GM21381 (cell line): ENCODE measurements around the gene PSD4.

Experiments
- ATAC-seq: cut with Tn5 transposase; IDR thresholded peaks from one replicate; pipeline ENCODE4 v1.9.1; 2021; ENCODE audit warnings: mild to moderate bottlenecking, moderate library complexity; ENCODE audit not compliant: unreplicated experiment

PSD4 gene

GRCh38 chr2:113203217-113203530 lies 29.4 kb downstream of the PSD4 start:
- ATAC-seq: no peak

DNA sequence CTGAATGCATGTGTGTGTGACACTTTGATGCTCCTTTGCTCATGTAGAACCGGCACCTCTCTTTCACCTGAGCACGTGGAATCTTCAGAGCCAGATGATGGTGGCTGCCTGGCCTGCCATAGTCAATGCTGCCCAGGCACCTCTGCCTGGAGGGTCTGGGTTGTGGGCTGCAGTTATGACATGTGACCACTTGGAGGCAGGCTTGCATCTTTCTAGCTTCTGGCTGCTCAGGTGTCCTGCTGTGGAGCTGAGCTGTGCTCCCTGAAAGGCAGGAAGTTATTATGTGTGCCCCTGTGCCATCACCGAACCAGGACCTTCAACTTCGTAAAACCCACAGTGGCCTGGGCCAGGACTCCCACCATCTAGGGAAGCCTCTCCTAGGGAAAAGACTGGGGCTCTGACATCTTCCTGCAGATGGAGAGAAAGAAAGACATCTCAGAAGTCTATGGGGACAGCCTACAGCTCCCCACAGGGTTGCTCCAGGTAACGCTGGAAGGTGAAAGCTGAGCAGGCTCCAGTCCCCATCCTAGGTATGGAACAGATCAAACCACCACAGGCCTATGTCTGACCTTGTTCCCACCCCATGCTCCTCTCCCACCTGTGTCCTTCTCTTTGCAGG lies 30.2 kb downstream of the PSD4 start:
- peak; percentile 77 for ATAC-seq

DNA sequence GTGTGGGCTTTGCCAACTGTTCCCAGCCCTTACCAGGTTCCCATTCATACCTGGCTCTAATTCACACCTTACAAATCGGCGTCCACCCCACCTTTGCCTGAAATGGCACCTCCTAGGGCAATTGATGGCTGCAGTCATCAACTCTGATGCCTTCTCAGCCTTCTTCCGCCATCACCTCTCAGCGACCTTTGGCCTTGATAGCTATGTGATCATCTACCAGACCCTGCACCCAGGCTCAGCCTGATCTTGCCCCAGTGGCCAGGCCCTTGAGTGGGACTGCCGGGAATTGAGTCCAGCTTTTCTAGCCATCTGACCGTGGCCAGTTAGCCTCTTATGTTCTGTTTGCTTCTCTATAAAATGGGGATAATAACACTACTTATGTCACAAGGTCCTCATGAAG lies 32.5 kb downstream of the PSD4 start:
- ATAC-seq: no peak

DNA sequence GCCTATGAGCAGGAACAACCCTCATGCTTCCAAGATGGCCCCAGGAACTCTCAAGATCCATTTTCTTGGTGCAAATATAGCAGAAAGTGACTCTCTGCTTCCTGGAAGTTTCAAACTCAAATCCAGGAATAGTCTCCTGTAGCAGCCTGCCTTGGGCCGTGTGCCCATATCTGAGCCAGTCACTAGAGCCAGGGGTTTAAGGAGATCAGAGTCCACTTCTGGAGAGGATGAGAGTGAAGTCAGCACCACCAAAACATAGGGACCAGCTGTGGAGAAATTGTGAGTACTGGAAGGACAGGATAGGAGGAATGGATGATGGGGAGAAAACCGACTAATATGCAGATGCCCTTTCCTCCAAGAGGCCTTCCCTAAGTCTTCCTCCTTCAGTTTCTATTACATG lies 33.2 kb downstream of the PSD4 start:
- ATAC-seq: no peak

GRCh38 chr2:113208396-113208795 lies 34.6 kb downstream of the PSD4 start:
- no peak for ATAC-seq

DNA sequence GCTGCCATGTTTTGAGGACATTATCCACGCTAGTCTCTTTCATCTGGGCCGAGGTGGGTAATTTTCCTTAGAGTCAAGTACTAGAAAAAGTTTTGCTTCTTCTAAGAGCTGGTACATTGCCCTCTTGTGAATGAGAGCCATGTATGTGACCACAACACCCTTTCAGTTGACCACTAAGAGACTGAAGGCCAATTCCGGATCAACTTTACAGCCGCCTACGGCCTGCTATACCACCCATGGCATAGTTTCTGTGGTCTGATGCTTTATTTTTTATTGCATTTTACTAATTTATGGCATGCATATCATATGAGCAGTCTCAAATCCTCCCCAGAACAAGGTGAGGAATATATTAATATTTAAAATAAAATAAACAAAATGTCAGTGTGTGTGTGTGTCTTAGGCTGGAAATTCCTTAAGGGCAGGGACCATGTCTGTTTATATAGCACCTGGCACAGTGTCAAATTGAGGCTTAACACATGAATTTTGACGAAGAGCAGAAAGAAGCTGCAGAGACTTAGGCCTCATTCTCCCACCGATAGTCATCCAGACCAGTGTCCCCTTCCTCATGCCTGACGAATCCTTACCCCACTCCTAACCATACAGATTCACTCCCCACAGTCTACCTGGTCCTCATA lies 35.4 kb downstream of the PSD4 start:
- no peak for ATAC-seq

GRCh38 chr2:113209646-113210171 lies 35.9 kb downstream of the PSD4 start:
- ATAC-seq: no peak

DNA sequence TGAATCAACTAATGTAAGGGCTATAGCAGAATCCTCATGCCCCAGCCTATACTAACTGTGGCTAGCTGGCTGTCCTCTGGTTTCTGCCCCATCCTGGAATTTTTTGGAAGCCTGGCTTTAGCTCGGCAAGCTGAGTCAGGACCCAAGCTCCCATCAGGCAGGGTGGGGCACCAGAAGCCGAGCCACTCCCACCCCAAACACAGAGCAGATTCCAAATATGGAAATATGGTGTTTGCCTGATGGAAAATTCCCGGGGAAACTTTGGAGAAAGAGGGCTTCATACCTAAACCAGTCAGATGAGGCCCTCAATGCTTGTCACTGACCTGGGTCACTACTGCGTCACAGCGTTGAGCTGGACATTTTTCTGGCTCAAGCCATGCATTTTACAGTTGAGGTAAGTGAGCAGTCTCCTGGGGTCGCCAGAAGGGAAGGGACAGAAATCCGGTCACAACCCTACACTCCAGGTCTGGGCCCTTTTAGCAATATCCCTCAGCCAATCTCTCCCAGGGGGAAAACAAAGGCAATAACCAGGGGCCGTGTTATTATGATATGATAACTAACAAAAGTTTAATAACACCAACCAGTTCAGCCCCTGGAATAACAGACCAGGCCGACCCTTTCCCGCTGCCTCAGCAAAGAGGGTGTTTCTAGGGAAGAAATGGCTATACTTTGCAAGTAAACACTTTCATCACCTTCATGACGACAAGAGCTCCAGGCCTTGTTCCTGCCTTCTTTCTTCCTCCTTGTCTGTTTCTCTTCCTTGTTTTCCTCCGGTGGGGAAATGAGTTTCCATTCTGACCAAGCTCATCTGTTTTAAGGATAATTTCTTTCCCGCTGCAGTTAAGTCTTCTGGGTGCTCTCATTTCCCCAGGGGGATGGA lies 37.7 kb downstream of the PSD4 start:
- ATAC-seq: no peak

GRCh38 chr2:113212245-113213060 lies 38.7 kb downstream of the PSD4 start:
- ATAC-seq: no peak

DNA sequence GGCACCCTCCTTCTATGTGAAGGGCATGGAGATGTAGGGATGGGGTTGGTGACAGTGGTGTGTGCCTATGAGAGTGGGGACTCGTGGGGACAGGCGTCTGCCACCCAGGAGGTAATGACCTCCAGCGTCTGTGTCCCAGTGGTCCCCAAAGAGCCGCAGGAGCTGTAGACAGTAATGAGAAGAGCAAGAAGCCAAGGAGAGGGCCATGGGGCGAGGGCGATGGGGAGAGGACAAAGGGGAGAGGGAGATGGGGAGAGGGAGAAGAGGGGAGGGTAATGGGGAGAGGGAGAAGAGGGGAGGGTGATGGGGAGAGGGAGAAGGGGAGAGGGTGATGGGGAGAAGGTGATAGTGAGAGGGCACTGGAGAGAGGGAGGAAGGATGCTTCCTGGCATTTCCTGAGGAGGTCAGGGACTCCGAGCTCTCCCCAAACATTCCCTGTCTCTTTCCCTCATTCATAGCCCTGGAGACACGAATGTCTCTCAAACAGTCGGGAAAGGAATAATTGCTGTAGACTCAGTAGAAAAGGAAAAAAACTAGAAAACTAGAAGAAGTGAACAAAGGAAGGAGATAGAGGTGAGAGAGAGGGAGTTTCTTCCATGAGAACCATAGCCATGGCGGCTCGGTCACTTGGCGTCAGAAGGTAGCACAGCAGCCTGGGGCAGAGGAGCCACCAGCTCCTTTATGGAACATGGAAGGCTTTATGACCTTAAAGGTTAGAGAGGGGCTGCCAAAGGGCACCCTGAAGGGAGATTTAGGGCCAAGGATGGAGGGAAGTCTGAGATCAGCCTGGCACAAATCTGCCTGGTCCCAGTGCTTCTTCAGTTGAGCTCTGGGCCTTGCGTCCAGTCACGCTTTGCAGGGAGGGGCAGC lies 39.5 kb downstream of the PSD4 start:
- no peak for ATAC-seq

DNA sequence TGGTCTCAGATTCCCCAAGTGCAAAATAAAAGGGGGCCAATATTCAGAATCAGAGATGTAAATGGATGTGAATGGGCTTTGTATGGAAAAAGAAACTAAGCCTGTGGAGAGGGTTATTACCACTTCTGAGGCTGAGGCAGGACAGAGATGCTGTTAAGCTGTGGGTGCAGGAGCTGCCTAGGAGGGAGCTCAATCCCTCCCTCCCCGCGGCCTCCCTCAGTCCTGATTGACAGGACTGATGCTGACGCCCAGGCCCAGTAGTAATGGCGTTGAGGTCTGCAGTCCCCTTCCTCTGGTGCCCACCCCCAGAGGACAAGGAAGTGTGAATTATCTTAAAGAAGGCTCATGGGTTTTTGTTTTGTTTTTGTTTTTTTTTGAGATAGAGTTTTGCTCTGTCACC lies 40.4 kb downstream of the PSD4 start:
- no peak for ATAC-seq

GRCh38 chr2:113215056-113215455 lies 41.3 kb downstream of the PSD4 start:
- ATAC-seq: no peak

GRCh38 chr2:113216321-113216720 lies 42.5 kb downstream of the PSD4 start:
- ATAC-seq: no peak

GRCh38 chr2:113216891-113217454 lies 43.2 kb downstream of the PSD4 start:
- no peak for ATAC-seq

DNA sequence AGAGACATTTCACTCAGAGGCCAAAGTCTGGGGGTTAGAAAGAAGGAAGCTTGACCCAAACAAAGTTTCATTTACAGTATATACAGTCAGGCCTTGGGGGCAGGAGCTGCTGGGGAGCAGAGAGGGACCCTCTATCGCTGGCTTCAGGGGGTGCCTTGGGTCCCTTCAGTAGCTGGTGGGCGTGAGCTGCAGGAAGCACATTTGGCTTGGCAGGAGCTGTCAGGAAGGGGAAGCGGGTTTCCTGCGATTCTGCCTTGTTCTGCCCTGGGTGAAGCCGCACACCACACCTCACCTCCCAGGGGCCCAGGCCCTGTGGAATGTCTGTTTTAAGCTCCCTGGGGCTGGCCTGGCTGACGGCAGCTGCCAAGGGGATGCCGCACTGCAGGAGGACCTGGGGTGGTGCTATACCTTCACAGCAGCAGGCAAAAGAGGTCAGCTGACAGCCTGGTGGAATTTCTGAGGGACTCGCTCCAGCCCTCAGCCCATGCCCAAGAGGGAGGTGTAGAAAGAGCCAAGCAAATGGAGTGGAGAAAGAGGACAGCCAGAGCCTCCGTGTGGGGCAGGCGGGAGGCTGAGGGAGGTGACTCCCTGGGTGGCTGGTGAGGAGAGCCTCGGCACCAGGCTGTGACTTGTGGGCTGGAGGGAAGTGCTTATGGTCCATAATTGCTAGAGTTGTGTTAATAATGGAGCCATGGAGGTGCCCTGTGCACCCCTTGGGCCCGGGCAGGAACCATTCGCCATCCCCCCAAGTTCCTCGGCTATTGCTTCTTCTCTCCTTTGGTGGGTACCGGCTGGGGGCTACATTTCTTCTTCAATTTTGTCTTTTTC lies 43.9 kb downstream of the PSD4 start:
- no peak for ATAC-seq

- no peak for ATAC-seq
These were observed 44.7 kb downstream of the PSD4 start for GRCh38 chr2:113218283-113219091.

DNA sequence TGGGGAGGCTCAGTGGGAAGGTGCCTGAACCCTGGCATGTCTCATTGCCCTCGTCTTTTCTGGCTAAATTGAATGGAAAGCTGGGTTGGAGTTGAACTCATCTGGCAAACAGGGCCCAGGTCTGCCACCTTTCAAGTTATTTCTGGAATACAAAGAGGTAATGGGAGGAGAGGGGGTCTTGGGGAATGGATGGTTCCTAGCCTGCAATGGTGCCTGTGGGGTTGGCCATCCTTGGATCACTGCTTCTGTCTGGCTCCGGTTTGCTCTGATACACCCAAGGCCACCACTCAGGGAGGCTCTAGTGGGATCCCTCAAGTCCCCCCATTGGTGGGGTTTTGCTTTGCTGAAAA lies 45.3 kb downstream of the PSD4 start:
- no peak for ATAC-seq

GRCh38 chr2:113219525-113219888 lies 45.7 kb downstream of the PSD4 start:
- ATAC-seq: no peak
